Measurements from ENCODE around the gene ATP4B. TPM values are rescaled to one million over a fixed set of nuclear protein-coding genes. Genes with fewer than 3 reads are reported as not detected.

ATP4B gene
- total RNA-seq, 1 donor from 2014 or later: not detected

DNA sequence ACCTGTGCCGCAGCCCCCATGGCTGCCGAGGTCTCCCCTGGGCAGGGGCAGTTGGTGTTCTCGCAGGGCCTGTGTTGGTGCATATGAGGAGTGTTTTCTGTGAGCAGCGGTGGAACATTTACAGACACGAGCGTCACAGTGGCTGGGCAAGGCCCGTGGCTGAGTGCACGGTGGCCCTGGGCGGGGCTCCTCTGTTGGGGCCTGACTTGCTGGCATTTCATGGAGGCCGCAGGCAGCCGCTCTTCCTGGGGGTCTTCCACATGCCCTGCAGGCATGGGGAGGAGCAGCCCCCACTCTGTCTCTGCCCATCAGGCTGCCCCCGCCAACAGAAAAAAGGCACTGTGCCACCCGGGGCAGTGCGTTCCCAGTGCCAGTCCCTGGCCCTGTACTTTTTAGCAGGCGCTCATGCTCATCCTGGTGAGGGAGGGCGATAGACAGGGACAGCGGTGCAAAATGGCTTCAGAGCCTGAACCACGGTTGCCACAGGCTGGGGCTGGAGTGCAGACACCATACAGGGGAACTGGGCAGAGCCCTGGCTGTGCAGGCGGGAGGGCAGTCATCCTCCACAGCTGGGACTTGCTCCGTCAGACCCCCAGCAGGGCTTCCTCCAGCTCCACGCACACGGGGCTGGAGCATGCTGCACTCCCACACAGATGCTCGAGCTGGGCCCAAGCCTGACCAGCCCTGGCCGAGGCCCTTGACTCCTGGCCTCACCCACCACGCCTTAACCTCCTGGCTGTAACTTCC lies 49.9 kb downstream of the ATP4B start:
- intact Hi-C loops (cut with micrococcal nuclease): no loop called here

DNA sequence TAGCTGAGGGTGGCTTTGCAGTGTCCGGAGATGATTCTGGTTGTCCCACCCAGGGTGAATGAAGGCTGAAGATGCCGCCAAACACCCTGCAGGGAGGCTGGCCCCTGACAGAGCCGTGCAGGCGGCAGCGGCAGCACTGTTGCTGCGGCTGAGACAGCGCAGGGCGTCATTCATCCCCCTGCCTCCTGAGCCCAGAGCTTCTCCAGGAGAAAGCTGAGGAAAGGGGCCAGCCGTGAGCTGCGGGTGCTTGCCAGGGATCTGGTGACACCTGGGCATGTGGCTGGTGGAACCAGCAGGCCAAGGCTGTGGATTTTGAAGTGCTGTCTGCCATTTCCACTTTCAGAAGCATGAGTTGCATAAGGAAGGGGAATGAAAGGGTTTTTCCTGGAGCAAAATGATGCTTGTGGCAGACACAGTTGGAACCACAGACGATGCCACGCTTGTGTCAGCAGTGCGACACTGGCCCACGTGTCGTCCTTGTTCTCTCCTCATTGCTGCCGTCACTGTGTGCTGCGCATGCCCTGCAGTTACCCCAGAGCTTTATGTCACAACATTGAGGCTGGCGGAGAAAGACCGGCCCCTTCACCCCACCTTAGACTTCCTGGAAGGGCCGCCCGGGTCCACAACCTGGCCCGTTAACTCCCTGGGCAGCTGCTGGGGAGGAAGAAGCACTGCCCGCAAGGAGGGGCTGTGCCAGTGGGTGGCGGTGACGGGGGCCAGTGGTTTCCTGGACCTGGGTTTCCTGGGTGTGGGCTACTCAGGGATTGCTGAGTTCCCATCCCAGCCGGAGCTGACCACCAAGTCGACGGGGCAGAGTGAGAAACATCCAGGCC lies 50.7 kb downstream of the ATP4B start:
- intact Hi-C loops (cut with micrococcal nuclease): no loop called here

DNA sequence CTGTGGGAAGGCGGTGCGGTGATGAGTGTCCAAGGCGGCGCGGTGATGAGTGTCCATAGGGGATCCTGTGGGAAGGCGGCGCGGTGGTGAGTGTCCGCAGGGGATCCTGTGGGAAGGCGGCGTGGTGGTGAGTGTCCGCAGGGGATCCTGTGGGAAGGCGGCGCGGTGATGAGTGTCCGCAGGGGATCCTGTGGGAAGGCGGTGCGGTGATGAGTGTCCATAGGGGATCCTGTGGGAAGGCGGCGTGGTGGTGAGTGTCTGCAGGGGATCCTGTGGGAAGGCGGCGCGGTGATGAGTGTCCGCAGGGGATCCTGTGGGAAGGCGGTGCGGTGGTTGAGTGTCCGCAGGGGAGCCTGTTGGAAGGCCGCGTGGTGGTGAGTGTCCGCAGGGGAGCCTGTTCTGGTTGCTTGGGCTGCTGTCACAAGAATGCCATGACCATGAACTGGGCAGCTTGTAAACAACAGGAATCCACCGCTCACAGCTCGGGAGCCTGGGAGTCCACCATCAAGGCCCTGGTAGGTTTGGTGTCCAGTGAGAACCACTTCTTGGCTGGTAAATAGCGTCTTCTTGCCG lies 52.0 kb downstream of the ATP4B start:
- intact Hi-C loops (cut with micrococcal nuclease): no loop called here

DNA sequence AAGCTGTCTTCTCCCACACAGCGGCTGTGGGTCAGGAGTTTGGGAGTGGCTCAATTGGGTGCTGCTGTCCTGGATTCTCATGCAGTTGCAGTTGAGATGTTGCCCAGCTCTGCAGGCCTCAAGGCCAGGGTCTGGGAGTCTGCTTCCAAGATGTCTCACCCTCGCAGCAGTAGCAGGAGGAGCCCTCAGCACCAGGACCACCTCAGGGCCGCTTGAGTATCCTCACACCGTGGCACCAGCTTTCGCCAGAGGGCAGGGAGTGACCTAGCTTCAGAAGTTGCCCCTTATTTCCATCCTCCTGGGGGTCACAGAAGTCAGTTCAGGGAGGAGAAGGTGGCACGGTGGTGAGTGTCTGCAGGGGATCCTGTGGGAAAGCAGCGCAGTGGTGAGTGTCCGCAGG lies 52.5 kb downstream of the ATP4B start:
- intact Hi-C loops (cut with micrococcal nuclease): no loop called here

DNA sequence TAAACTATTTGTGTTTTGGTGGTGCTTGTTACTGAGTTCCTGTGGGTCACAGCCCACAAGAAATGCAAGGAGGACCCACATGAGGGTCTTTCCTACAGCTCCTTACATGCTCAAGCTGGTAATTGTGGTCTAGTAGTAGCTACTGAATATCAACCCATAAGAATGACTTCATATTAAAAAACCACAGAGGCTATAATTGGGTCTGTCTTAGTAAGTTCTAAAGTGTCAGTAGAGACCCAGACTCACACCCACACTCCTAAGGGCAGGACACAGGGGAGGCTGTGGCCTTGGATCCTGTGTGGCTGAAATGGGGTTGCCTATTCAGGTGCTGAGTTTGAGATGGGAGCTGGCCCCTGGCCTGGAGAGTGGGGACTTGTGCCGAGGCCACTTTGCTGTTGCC lies 53.8 kb downstream of the ATP4B start:
- intact Hi-C loops (cut with micrococcal nuclease): no loop called here

DNA sequence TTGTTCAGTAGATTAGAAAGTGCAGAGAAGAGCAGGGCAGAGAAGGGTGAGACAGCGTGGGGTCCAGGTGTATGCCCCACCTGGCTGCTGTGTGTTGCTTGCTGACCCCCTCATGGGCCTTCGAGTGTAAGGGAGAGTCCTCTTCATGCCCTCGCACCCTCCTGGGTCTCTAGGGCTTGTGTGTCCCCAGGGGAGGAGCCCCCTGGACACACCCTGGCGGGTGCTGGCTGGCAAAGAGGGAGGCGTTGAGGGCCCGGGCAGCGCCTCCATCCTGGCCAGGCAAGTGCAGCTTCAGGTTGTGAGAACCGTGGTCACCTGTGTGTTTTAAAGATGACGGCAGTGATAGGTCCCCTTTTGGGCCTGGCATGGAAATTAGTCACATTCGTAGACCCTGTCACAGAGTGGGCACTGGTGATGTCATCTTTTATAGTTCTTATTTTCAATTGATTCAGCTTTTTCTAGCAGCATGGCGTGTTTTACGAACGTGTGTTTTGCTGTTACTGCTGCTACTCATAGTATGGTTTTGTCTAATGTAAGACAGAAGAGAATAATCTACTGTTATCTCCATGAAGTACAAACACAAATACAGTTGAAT lies 54.8 kb downstream of the ATP4B start:
- intact Hi-C loops (cut with micrococcal nuclease): no loop called here

DNA sequence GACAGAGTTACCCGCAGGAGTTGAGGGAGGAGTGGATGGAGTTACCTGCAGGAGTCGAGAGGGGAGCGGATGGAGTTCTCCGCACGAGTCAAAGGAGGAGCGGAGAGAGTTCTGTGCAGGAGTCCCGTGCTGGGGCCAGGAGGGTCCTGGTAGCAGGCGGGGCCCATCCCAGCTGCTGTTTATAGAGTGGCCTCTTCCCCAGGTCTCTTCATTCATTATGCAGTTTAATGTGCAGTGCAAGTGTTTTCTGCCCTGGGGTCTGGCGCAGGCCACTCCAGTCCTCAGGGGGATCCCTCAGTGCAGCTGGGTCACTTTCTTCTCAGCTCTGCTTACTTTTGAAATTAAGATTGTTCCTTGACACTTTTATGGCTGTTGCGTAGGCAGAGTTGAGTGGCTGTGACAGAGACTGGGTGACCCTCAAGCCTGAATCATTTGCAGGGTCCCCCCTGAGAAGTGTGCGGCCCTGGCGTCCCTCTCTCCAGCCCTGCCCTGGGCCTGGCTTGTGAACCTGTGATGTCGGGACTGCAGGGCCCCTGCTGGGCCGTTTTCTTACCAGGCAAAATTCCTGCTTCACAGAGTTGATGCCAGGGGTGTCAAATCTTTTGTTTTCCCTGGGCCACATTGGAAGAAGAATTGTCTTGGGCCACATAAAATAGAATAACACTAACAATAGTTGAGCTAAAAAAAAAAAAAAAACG lies 55.6 kb downstream of the ATP4B start:
- intact Hi-C loops (cut with micrococcal nuclease): no loop called here

DNA sequence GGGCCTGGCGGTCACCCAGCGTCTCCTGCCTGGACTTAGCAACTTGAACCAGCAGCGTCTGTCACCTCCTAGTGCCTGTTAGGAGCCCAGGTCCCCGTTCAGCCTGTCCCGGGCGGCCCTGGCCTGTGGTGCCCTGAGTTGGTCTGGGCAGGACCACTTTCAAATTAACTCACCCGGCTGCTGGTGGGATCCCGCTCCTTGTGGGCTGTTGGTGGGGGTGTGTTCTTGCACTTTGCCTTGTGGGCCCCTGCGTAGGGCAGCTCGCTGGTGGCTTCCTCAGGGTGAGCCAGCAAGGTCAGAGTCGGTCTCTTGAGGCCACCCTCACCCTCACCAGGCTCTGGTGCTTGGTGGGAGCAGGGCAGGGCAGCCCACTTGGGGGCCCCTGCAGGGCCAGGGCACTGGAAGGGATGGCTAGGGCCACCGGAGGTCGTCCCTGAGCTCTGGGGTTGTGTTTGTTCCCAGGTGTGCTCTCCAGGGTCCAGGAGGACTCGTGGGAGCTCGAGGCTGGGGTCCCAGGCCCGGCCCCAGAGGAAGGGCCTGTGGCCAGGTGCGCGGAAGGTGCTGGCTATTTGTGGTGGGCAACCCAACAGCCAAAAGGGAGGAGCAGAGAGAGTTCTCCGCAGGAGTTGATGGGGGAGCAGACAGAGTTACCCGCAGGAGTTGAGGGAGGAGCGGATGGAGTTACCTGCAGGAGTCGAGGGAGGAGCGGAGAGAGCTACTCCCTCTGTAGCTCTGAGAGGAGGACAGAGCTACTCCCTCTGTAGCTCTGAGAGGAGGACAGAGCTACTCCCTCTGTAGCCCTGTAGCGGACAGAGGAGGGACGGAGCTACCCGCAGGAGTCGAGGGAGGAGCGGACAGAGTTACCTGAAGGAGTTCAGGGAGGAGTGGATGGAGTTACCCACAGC lies 56.6 kb downstream of the ATP4B start:
- intact Hi-C loops (cut with micrococcal nuclease): no loop called here

DNA sequence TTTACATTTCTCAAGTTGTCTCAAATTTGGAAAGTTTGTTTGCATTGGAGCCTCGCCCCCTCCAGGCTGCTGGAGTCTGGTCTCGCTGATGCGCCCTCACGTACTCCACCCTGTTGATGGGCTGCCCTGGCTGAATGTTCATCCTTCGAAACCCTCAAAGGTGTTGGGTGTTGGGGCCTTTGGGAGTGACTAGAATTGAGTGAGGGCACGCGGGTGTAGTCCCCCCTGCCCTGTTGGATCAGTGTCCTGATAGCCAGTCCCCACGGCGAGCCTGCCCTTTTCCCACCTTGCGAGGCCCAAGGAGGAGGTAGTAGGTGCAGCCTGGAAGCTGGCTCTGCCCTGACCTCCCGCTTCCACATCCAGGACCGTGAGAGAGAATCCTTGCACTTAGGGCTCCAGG lies 58.6 kb downstream of the ATP4B start:
- intact Hi-C loops (cut with micrococcal nuclease): no loop called here

Other genes starting within 250 kb of the ATP4B start
- 0.98 TPM in 2 replicates for gene ADPRHL1, start 204.7 kb downstream of the ATP4B start, total RNA-seq
- gene DCUN1D2, start 167.5 kb downstream of the ATP4B start, total RNA-seq: 19.8 and 23.0 TPM in 2 replicates
- 171 TPM in 2 replicates for gene TFDP1, start 73.4 kb downstream of the ATP4B start, total RNA-seq
- 0.05 TPM in 1 of 2 replicates, not detected in the other for gene GRK1, start 9.0 kb upstream of the ATP4B start, total RNA-seq
- gene TMEM255B, start 101.0 kb upstream of the ATP4B start, total RNA-seq: 2.9 and 3.3 TPM in 2 replicates
- gene GAS6, start 205.9 kb upstream of the ATP4B start, total RNA-seq: 1.4 and 1.5 TPM in 2 replicates